GM18498 (cell line): ENCODE results near the gene RNASE12.
A peak's percentile ranks its signal among the peaks of the same experiment; 100 is the strongest.
"Not testable (repeated sequence)": the region's sequence is repeated elsewhere in the genome, so short reads cannot be mapped to it uniquely, and the experiment has no call there.

Experiments used
- ATAC-seq: cut with Tn5 transposase; IDR thresholded peaks from one replicate; pipeline ENCODE4 v1.9.1; 2021; ENCODE audit warnings: mild to moderate bottlenecking, moderate library complexity; ENCODE audit not compliant: unreplicated experiment

The RNASE12 gene

GRCh38 chr14:20614038-20614840 is 23.1 kb upstream of the RNASE12 start:
- ATAC-seq, result peak; percentile 10

- peak; percentile 69 for ATAC-seq
Observed at GRCh38 chr14:20613094-20614037, 22.2 kb upstream of the RNASE12 start.

- no peak for ATAC-seq
Observed at GRCh38 chr14:20612403-20612802, 21.2 kb upstream of the RNASE12 start.

- no peak for ATAC-seq
Observed at GRCh38 chr14:20611277-20611676, 20.1 kb upstream of the RNASE12 start.

GRCh38 chr14:20610002-20610765 is 19.0 kb upstream of the RNASE12 start:
- ATAC-seq, result peak; percentile 15

GRCh38 chr14:20609215-20610001 is 18.2 kb upstream of the RNASE12 start:
- ATAC-seq, result no peak

GRCh38 chr14:20608383-20609110 is 17.4 kb upstream of the RNASE12 start:
- no peak for ATAC-seq

- ATAC-seq, result no peak
Observed at GRCh38 chr14:20607617-20608016, 16.4 kb upstream of the RNASE12 start.

- ATAC-seq, result no peak
Observed at GRCh38 chr14:20606902-20607242, 15.7 kb upstream of the RNASE12 start.

GRCh38 chr14:20606190-20606901 is 15.2 kb upstream of the RNASE12 start:
- no peak for ATAC-seq

- no peak for ATAC-seq
Observed at GRCh38 chr14:20603813-20604690, 12.9 kb upstream of the RNASE12 start.

GRCh38 chr14:20602583-20602982 is 11.4 kb upstream of the RNASE12 start:
- ATAC-seq, result no peak

GRCh38 chr14:20601522-20601921 is 10.3 kb upstream of the RNASE12 start:
- no peak for ATAC-seq

GRCh38 chr14:20597108-20597507 is 5.9 kb upstream of the RNASE12 start:
- ATAC-seq, result no peak

GRCh38 chr14:20595726-20596125 is 4.5 kb upstream of the RNASE12 start:
- ATAC-seq, result not testable (repeated sequence)

- no peak for ATAC-seq
Observed at GRCh38 chr14:20592574-20592973, 1.4 kb upstream of the RNASE12 start.

- ATAC-seq, result no peak
Observed at GRCh38 chr14:20587489-20588154, 3.6 kb downstream of the RNASE12 start, which contains the start of gene RNASE11. RNASE11 (minus strand) TSS chr14:20588001.
